ENCODE data around the gene DPP4. TPM values are rescaled to one million over a fixed set of nuclear protein-coding genes. Genes with fewer than 3 reads are reported as not detected.
"Not testable (repeated sequence)": the region's sequence is repeated elsewhere in the genome, so short reads cannot be mapped to it uniquely, and the experiment has no call there.

The DPP4 gene
- total RNA-seq, 4 donors from 2014 or later: 1.6 to 5.3 (median 3.8) TPM

GRCh38 chr2:161982548-161983330, 91.3 kb downstream of the DPP4 start:
- no peak overlapping the region for H3K27ac ChIP-seq

GRCh38 chr2:161981679-161982250, 92.2 kb downstream of the DPP4 start:
- Histone ChIP-seq H3K9me3 (no peaks in the 10 kb centered on the region), H3K27ac (no peak overlapping the region), H3K36me3 (no peaks in the 10 kb centered on the region), H3K4me1 (no peaks in the 10 kb centered on the region), H3K27me3 (no peaks in the 10 kb centered on the region), H3K4me3 (no peak overlapping the region)
- 89% methylated on average over 10 of the region's 10 CpGs for WGBS
- TF ChIP-seq CTCF (IDR thresholded peaks at IDR 0.05): no peak
- no peak for TF ChIP-seq POLR2AphosphoS5 (IDR thresholded peaks at IDR 0.05)
- TF ChIP-seq POLR2A (IDR thresholded peaks at IDR 0.05): no peak
- TF ChIP-seq EP300 (IDR thresholded peaks at IDR 0.05): no peak
- no peak for DNase-seq (ENCODE audit: low spot score in 2 of 2)

More at GRCh38 chr2:161982548-161983330, 91.3 kb downstream of the DPP4 start:
- no peak for TF ChIP-seq POLR2A (IDR thresholded peaks at IDR 0.05)
- no peak for TF ChIP-seq CTCF (IDR thresholded peaks at IDR 0.05)
- no peak for TF ChIP-seq EP300 (IDR thresholded peaks at IDR 0.05)
- TF ChIP-seq POLR2AphosphoS5 (IDR thresholded peaks at IDR 0.05): no peak
- no peak for DNase-seq (ENCODE audit: low spot score in 2 of 2)
- Histone ChIP-seq H3K4me1 (no peaks in the 10 kb centered on the region), H3K4me3 (no peak overlapping the region), H3K9me3 (no peaks in the 10 kb centered on the region), H3K27me3 (no peaks in the 10 kb centered on the region), H3K36me3 (no peaks in the 10 kb centered on the region)
- 47% methylated on average over 7 of the region's 7 CpGs for WGBS

GRCh38 chr2:161980976-161981375, 93.0 kb downstream of the DPP4 start:
- DNase-seq (ENCODE audit: low spot score in 2 of 2): no peak
- Histone ChIP-seq H3K9me3 (no peaks in the 10 kb centered on the region), H3K27ac (no peak overlapping the region), H3K4me1 (no peaks in the 10 kb centered on the region), H3K36me3 (no peaks in the 10 kb centered on the region), H3K4me3 (no peak overlapping the region), H3K27me3 (no peaks in the 10 kb centered on the region)
- WGBS: 15% methylated on average over 1 of the region's 1 CpG
- TF ChIP-seq CTCF (IDR thresholded peaks at IDR 0.05) (no peak), POLR2A (IDR thresholded peaks at IDR 0.05) (no peak), EP300 (IDR thresholded peaks at IDR 0.05) (no peak), POLR2AphosphoS5 (IDR thresholded peaks at IDR 0.05) (no peak)

GRCh38 chr2:161979490-161979889, 94.5 kb downstream of the DPP4 start:
- Histone ChIP-seq H3K27ac (no peak overlapping the region), H3K4me3 (no peak overlapping the region), H3K36me3 (no peaks in the 10 kb centered on the region), H3K27me3 (no peaks in the 10 kb centered on the region), H3K4me1 (no peaks in the 10 kb centered on the region), H3K9me3 (no peaks in the 10 kb centered on the region)
- no peak for DNase-seq (ENCODE audit: low spot score in 2 of 2)
- 74% methylated on average over 2 of the region's 2 CpGs for WGBS
- no peak for TF ChIP-seq CTCF (IDR thresholded peaks at IDR 0.05)
- no peak for TF ChIP-seq EP300 (IDR thresholded peaks at IDR 0.05)
- no peak for TF ChIP-seq POLR2AphosphoS5 (IDR thresholded peaks at IDR 0.05)
- TF ChIP-seq POLR2A (IDR thresholded peaks at IDR 0.05): no peak

- H3K27ac ChIP-seq; H3K4me1 ChIP-seq; H3K4me3 ChIP-seq; DNase-seq (ENCODE audit: low spot score in 2 of 2); H3K36me3 ChIP-seq; H3K9me3 ChIP-seq; H3K27me3 ChIP-seq: not testable (repeated sequence)
- 67% methylated on average over 6 of the region's 6 CpGs for WGBS
Observed at GRCh38 chr2:161977926-161978325, 96.1 kb downstream of the DPP4 start.
